Spleen (tissue), 7 donors: Measurements from ENCODE around the gene CMIP.

Experiments used
- CTCF ChIP-seq, 11 experiments: fragments of 200-600 bp in 7 of 11; fragments of 450-650 bp in 4 of 11; sonication (generic) in 4 of 11; IDR thresholded peaks in 8 of 11; conservative IDR thresholded peaks in 3 of 11; 1 replicate in 7 of 11; 2 replicates in 4 of 11; pipeline versions ENCODE4 v1.4.0 to v1.8.0; 2016 to 2021; ENCODE audit warnings: antibody characterized with exemption in 11 of 11, inconsistent platforms in 4 of 11, mild to moderate bottlenecking in 1 of 11
- POLR2A ChIP-seq, 3 donors: fragments of 450-650 bp; IDR thresholded peaks; one replicate each; pipeline ENCODE4 v1.5.1; 2017; ENCODE audit warnings: antibody characterized with exemption in 3 of 3, mild to moderate bottlenecking in 1 of 3
- POLR2AphosphoS5 ChIP-seq, 3 donors: sonication (generic); formaldehyde crosslinking; IDR thresholded peaks; one replicate each; pipeline ENCODE4 v1.5.1; 2017; ENCODE audit warnings: antibody characterized with exemption in 3 of 3
- donor health status: DM: no; HTN: no; CAD: no; lungs with moderate emphysema.
- donor health status: DM: no; HTN: no; CAD: no.
- donor health status: DM: no; HTN: no; CAD: no.

GRCh38 chr16:81553080-81553813 is 108.6 kb downstream of the CMIP start:
- TF ChIP-seq POLR2A (IDR thresholded peaks at IDR 0.05) (no peak), CTCF (IDR thresholded peaks at IDR 0.05 in 8 of 11, conservative IDR thresholded peaks at IDR 0.05 in 3 of 11) (no peak), POLR2AphosphoS5 (IDR thresholded peaks at IDR 0.05) (peak; percentile 24 to 58 (median 36))
